Kidney glomerular epithelial cell (primary cell): ENCODE results near the gene CLEC19A.
"Not testable (repeated sequence)": the region's sequence is repeated elsewhere in the genome, so short reads cannot be mapped to it uniquely, and the experiment has no call there.

ENCODE experiments used
- DNase-seq: peaks from one replicate; lab custom pipeline; 2025; lab: John Stamatoyannopoulos, UW

CLEC19A gene

DNA sequence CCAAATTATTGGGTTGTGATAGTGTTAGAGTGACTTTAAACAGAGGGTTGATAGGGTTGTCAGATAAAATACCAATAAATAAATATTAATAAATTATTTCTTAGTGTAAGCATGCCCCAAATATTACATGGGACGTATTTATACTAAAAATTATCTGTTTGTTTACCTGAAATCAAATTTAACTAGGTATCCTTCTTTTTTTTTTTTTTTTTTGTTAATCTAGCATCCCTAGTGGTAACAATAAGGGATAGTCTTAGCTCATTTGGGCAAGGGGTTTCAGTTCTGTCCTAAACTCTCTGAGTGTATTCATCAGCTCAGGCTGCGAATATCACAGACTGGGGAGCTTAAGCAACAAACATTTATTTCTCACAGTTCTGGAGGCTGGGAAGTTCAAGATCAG is 1.3 kb downstream of the CLEC19A start:
- DNase-seq: no peak

GRCh38 chr16:19287241-19287640 is 1.7 kb downstream of the CLEC19A start:
- no peak for DNase-seq

DNA sequence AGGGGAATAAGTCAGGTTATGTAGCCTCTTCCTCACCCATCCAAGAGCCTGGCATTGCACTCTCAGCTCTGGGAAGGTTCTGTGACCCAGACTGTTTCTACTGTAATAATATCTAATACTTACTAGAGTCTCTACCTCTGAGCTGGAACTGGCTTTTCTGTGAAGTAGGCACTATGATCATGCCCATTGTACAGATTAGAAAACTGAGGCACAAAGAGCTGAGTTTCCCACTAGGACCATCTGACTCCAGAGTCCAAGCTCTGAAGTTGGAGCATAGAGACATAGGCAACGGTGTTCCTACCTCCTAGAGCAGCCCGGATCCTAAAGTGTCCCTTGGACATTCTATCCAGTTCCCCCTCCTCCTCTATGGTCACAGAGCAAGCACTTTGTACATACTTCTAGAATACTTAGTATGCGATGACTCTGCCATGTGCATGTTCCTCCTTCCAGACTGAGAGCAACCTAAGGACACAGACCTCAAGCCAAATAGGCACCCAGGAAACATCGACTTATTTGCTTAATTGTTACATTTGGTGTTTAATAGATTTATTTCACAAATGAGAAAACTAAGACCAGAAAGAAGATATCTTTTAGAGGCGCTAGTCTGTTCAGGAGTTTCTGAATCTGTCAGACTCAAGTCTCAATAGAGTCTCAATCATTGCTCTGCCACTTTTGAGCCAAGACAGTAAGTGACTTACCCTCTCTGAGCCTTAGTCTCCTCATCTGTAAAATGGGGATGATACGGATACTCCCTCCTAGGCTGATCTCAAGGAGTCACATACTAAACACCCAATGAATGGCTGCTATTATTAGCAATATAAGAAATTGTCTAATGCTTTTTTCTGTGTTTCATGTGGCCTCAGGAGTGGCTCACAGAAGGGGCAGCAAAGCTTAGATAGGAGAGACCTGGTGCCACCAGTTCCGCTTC is 3.6 kb downstream of the CLEC19A start:
- DNase-seq: no peak

DNA sequence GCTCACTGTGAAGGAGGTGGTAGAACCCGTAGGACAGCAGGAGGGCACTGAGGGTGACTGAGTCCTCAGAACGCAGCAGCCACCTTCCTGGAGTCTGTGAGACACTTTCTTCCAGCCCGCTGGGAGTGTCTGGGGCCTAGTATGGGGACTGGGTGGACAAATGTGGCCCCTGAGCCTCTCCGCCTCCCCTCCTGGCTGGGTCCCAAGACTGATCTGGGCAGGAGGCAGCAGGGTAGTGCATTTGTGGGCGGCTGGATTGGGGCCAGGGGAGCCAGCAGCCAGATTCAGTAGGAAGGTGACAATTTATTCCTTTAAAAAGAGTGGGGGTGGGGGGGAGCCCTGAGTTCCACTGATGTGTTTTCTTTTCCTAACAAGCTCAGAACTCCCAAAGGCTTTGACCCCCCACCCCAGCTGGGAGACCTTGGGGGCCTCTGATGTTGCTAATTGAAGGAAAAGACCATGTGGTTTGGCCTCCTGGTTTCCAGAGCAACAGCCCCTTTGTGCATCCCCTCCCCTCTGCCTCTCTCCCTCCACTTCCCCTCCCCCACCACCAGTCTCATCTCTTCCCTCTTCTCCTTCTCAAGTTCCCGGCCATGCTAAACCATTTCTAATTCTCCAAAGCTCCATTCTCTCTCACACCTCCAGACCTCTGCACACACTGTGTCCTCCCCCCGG is 4.4 kb downstream of the CLEC19A start:
- DNase-seq: no peak

DNA sequence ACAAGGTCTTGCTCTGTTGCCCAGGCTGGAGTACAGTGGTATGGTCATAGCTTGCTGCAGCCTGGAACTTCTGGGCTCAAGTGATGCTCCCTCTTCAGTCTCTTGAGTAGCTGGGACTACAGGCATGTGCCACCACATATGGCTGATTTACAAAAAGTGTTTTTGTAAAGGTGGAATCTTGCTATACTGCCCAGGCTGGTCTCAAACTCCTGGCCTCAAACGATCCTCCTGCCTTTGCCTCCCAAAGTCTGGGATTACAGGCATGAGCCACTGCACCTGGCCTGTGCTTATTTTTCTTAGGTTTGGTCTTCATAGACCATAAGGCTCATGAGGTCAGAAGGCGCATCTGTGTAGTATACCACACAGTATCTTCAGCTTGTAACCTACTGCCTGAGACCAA is 5.3 kb downstream of the CLEC19A start:
- no peak for DNase-seq

- DNase-seq: no peak
Measured at GRCh38 chr16:19291475-19291874, 5.9 kb downstream of the CLEC19A start.

GRCh38 chr16:19292186-19292585 is 6.7 kb downstream of the CLEC19A start:
- DNase-seq: no peak

DNA sequence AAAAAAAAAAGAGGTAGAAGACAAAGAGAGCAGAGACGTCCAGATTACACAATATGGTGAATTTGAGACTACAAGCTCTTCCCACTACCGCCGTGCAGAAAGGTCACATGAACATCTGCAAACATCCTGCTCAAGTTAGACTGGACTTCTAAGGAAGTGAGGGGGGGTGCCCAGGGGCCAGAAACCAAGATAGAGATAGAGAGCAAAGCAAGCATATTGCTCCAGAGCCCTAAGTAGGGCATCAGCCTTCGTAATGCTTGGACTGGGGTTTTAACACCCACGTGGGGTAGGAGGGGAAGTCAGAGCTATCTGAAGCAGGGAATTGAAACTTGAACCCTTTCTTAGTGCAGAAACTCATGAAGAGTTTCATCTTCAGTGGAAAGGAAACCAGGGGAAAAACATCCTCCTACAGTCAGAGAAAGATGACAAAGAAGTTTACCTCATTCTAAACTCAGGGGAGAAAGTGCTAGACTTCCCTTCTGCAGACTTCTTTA is 8.7 kb downstream of the CLEC19A start:
- DNase-seq: no peak

DNA sequence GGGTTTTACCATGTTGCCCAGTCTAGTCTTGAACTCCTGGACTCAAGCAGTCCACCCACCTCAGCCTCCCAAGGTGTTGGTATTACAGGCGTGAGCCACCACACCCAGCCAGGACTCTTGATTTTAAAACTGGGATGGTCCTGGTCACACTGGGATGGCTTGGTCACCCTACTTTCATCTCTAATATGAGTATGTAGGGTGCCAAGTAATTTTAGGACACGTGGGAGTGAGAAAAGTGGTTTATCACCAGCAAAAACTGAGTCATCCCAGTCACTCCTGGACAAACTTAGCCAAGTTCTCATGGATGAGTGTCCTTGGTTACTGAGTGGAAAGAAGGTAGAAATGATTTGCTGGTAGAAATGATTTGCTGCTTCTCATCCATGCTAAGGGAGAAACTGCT is 9.9 kb downstream of the CLEC19A start:
- DNase-seq: no peak

- no peak for DNase-seq
Measured at GRCh38 chr16:19297454-19297853, 11.9 kb downstream of the CLEC19A start.

GRCh38 chr16:19299565-19299964 is 14.0 kb downstream of the CLEC19A start:
- no peak for DNase-seq

DNA sequence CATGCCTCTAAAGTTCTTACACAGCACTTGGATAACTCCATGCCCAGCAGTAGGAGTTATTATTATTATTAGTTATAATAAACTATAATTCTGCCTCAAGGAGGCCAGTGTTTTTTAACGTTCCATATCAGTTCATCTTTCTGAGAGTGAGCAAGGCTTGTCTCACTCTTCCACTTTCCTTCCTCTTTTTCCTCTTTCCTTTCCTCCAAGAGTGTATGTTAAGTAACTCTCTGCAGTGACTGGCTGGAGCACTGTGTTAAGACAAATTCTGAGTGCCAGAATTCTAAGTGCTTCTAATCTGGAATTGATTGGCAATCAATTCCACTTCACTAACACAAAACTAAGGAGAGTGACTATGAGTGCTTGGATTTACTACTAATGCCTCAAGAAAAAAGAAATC is 16.4 kb downstream of the CLEC19A start:
- DNase-seq: no peak

- DNase-seq: no peak
Measured at GRCh38 chr16:19304750-19305149, 19.2 kb downstream of the CLEC19A start.

DNA sequence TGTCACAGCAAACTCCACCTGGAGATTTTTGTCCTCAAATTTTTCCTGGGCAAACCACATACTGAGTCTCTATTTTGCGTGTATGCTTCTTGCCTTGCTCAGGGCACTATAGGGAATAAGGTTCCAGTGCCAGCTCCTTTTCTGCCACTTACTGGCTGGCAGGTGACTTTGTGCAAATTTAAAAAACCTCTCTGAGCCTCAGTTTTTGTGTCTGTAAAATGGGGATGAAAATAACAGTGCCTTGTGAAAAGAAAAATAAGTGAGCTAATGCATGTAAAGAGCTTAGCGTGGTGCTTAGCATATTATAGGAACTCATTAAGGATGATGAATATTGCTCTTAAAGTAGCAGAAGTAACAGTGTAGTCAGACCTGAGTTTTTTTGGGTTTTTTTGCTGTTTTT is 19.9 kb downstream of the CLEC19A start:
- DNase-seq: no peak

GRCh38 chr16:19307587-19308241 is 22.2 kb downstream of the CLEC19A start:
- no peak for DNase-seq

DNA sequence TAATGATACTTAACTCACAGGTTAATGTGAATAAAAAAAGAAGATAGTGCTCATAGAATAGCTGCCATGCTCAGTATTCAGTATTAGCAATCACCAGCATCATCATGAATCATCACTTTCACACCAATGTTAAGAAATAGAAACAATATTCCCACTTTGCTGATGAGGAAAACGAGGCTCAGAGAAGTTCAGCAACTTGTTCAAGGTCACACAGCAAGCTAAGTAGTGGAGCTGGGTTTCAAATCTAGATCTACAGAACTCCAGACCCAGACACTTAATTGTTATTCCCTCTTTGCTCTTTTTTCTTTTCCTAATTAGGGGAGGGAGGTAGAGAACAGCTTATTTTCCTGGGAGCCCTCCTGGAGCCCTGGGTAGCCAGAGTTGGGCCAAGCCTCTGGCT is 22.9 kb downstream of the CLEC19A start:
- DNase-seq: no peak

- DNase-seq: no peak
Measured at GRCh38 chr16:19309178-19309577, 23.6 kb downstream of the CLEC19A start.

DNA sequence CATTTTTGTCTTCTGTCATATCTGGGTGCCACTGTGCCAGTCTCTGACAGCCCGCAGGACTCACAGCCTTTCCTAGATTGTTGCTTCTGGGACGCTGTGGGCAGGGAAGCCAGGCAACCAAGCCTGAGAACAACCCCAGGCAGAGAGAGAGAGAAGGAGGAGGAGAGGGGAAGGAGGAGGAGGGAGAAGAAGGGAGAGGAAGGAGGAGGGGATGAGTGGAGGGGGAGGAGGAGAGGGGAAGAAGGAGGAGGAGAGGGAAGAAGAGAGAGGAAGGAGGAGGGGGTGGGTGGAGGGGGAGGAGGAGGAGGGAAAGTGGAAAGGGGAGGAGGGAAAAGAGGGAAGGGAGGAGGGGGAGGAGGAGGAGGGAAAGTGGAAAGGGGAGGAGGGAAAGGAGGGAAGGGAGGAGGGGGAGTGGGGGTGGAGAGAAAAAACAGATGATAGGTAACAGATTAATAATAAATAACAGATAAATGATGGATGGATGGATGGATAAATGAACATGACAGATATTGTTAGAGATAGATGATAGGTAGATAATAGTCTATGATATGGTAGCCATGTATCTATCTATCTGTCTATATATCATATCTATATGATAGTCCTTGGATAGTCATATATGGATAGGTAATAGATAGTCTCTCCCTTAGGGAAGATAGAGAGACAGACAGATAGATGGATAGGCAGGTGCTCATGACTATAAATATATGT is 29.3 kb downstream of the CLEC19A start:
- DNase-seq: no peak

- no peak for DNase-seq
Measured at GRCh38 chr16:19315889-19316433, 30.4 kb downstream of the CLEC19A start.

GRCh38 chr16:19316846-19317245 is 31.3 kb downstream of the CLEC19A start:
- DNase-seq: no peak

DNA sequence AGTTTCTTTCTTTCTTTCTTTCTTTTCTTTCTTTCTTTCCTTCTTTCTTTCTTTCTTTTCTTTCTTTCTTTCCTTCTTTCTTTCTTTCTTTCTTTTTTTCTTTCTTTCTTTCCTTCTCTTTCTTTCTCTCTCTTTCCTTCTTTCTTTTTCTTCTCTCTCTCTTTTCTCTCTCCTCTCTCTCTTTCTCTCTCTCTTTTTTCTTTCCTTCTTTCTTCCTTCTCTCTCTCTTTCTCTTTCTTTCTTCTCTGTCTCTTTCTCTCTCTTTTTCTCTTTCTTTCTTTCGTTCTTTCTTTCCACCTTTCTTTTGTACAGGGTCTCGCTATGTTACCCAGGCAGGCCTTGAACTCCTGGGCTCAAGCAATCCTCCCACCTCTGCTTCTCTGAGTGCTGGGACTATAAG is 35.7 kb downstream of the CLEC19A start:
- not testable (repeated sequence) for DNase-seq

- no peak for DNase-seq
Measured at GRCh38 chr16:19323596-19323995, 38.1 kb downstream of the CLEC19A start.
